Fibroblast of skin of back (primary cell): ENCODE measurements around the gene NME2.

Experiments used
- DNase-seq: peaks from one replicate; pipeline ENCODE4 v3.0.0-alpha.2; 2013

The NME2 gene

GRCh38 chr17:51214920-51215319 lies 48.7 kb downstream of the NME2 start:
- DNase-seq, result no peak

GRCh38 chr17:51217946-51218345 lies 51.7 kb downstream of the NME2 start:
- DNase-seq, result no peak

- DNase-seq, result no peak
Measured at GRCh38 chr17:51221322-51221721, 55.1 kb downstream of the NME2 start.
